HEK293 (cell line): ENCODE measurements around the gene LMF1.

ENCODE experiments used
- CTCF ChIP-seq: fragments of 450-650 bp; formaldehyde crosslinking; IDR thresholded peaks from 2 replicates; pipeline ENCODE4 v1.5.1; 2016; ENCODE audit warnings: missing biosample characterization, missing genetic modification characterization
- TF ChIP-seq, protein P1 (sequence below): fragments of 450-650 bp; formaldehyde crosslinking; IDR thresholded peaks from 2 replicates; pipeline ENCODE4 v1.5.1; 2016; ENCODE audit warnings: missing biosample characterization, missing genetic modification characterization

DNA sequence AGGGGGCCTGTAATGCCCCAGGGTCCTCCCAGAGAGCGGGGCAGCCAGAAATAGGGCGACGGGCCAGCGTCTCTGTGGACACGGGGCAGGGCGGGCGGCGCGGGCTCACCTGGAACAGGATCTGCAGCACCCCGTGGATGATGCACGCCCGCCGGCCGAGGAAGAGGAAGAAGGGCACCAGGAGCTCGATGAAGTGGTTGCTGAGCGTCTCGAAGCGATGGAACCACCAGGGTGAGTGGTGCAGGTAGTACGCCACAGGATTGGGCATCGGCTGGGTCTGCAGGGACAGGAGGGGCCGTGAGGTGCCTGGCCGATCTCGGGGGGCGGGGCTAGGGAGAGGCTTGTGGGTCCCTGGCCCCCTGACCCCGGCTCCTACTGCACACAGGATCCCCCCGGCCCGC lies 91.3 kb downstream of the LMF1 start:
- TF ChIP-seq, protein P1, sequence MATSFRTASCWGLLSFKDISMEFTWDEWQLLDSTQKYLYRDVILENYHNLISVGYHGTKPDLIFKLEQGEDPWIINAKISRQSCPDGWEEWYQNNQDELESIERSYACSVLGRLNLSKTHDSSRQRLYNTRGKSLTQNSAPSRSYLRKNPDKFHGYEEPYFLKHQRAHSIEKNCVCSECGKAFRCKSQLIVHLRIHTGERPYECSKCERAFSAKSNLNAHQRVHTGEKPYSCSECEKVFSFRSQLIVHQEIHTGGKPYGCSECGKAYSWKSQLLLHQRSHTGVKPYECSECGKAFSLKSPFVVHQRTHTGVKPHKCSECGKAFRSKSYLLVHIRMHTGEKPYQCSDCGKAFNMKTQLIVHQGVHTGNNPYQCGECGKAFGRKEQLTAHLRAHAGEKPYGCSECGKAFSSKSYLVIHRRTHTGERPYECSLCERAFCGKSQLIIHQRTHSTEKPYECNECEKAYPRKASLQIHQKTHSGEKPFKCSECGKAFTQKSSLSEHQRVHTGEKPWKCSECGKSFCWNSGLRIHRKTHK (tag by site-specific recombination), result no peak
- TF ChIP-seq CTCF (tag by site-specific recombination), result no peak
